HG03469 (cell line): ENCODE measurements around the gene SLIT2.

Source experiments
- ATAC-seq: cut with Tn5 transposase; IDR thresholded peaks from one replicate; pipeline ENCODE4 v1.9.1; 2021; ENCODE audit warnings: mild to moderate bottlenecking, moderate library complexity, moderate number of reproducible peaks; ENCODE audit not compliant: unreplicated experiment

Gene SLIT2

GRCh38 chr4:20265726-20266125 lies 14.0 kb downstream of the SLIT2 start:
- ATAC-seq = no peak

GRCh38 chr4:20266215-20267082 lies 14.7 kb downstream of the SLIT2 start:
- ATAC-seq = no peak

GRCh38 chr4:20268028-20268427 lies 16.3 kb downstream of the SLIT2 start:
- ATAC-seq = no peak

- no peak for ATAC-seq
Observed at GRCh38 chr4:20269320-20269719, 17.6 kb downstream of the SLIT2 start.

- no peak for ATAC-seq
Observed at GRCh38 chr4:20271950-20272349, 20.2 kb downstream of the SLIT2 start.

- ATAC-seq = no peak
Observed at GRCh38 chr4:20272411-20272872, 20.7 kb downstream of the SLIT2 start.

- ATAC-seq = no peak
Observed at GRCh38 chr4:20273793-20274192, 22.1 kb downstream of the SLIT2 start.

- ATAC-seq = no peak
Observed at GRCh38 chr4:20276848-20277247, 25.1 kb downstream of the SLIT2 start.

GRCh38 chr4:20278195-20278594 lies 26.5 kb downstream of the SLIT2 start:
- no peak for ATAC-seq

GRCh38 chr4:20279381-20279780 lies 27.7 kb downstream of the SLIT2 start:
- no peak for ATAC-seq

- no peak for ATAC-seq
Observed at GRCh38 chr4:20281453-20281852, 29.7 kb downstream of the SLIT2 start.

- no peak for ATAC-seq
Observed at GRCh38 chr4:20283039-20283438, 31.3 kb downstream of the SLIT2 start.

- ATAC-seq = no peak
Observed at GRCh38 chr4:20284990-20285389, 33.3 kb downstream of the SLIT2 start.

- ATAC-seq = no peak
Observed at GRCh38 chr4:20287246-20287645, 35.5 kb downstream of the SLIT2 start.

- no peak for ATAC-seq
Observed at GRCh38 chr4:20288047-20288650, 36.4 kb downstream of the SLIT2 start.

- no peak for ATAC-seq
Observed at GRCh38 chr4:20288846-20289512, 37.3 kb downstream of the SLIT2 start.

GRCh38 chr4:20289782-20290181 lies 38.1 kb downstream of the SLIT2 start:
- no peak for ATAC-seq

- no peak for ATAC-seq
Observed at GRCh38 chr4:20292739-20293138, 41.0 kb downstream of the SLIT2 start.

GRCh38 chr4:20297261-20297660 lies 45.6 kb downstream of the SLIT2 start:
- no peak for ATAC-seq

- ATAC-seq = no peak
Observed at GRCh38 chr4:20297783-20298182, 46.1 kb downstream of the SLIT2 start.

- no peak for ATAC-seq
Observed at GRCh38 chr4:20298455-20298854, 46.8 kb downstream of the SLIT2 start.

GRCh38 chr4:20298986-20299385 lies 47.3 kb downstream of the SLIT2 start:
- ATAC-seq = no peak
